ENCODE results near the gene GLUD1. TPM values are rescaled to one million over a fixed set of nuclear protein-coding genes. Genes with fewer than 3 reads are reported as not detected.
"Not testable (repeated sequence)": the region's sequence is repeated elsewhere in the genome, so short reads cannot be mapped to it uniquely, and the experiment has no call there.

The GLUD1 gene
- total RNA-seq, 1 experiment from 2014 or later = 101 TPM

DNA sequence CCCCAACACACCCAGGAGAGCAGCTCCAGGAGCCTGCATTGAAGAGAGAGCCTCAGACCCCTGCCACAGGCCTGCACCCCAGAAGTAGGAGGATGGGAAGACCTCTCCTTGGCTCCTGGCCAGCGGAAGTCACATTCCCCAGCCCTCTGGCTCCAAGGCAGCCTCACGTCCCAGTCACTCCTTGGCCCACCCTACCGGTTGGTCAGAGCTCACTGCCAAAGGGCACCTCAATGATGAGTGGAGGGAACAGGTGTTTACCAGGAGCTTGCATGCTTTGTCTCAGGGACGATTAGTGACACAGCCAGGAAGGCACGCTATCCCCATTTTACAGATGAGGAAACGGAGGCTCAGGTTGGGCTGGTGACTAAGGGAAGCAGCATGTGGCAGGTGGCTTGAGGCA lies 75.6 kb downstream of the GLUD1 start:
- H3K4ac ChIP-seq (ENCODE audit: low read depth, low read length); H2BK5ac ChIP-seq (ENCODE audit: insufficient read length, low read length); H3K79me2 ChIP-seq (ENCODE audit: insufficient read depth, low read length); H4K5ac ChIP-seq (ENCODE audit: insufficient read length, low read depth, low read length); H3K18ac ChIP-seq (ENCODE audit: insufficient read length, low read depth, low read length); H3K4me1 ChIP-seq (ENCODE audit: insufficient read depth, low read length); H3K27ac Mint-ChIP-seq; H3K14ac ChIP-seq (ENCODE audit: insufficient read depth, low read length); H3K4me3 Mint-ChIP-seq; H2BK120ac ChIP-seq (ENCODE audit: low read depth, low read length, poor library complexity, severe bottlenecking); H4K8ac ChIP-seq (replicated peaks; ENCODE audit: insufficient read length, low read depth, low read length); H3K23ac ChIP-seq (ENCODE audit: insufficient read length, low read depth, low read length); H2BK20ac ChIP-seq (ENCODE audit: low read depth, low read length, poor library complexity, severe bottlenecking); H3K4me2 ChIP-seq (ENCODE audit: insufficient read depth, insufficient read length, low read length); H3K27ac ChIP-seq (ENCODE audit: insufficient read length, low read depth, low read length); H3K4me1 Mint-ChIP-seq; H3K36me3 Mint-ChIP-seq (ENCODE audit: insufficient read depth in 1 of 3, low read depth in 3 of 3); H2BK15ac ChIP-seq (ENCODE audit: low read depth, low read length); DNase-seq; H4K20me1 ChIP-seq (ENCODE audit: control insufficient read depth, insufficient read depth, insufficient read length); H3K9ac ChIP-seq (ENCODE audit: extremely low read depth, insufficient read length, low read length); H3K79me1 ChIP-seq (ENCODE audit: insufficient read depth, low read depth, low read length, poor library complexity, severe bottlenecking); H3K27me3 Mint-ChIP-seq (ENCODE audit: low read depth); H2AK5ac ChIP-seq (ENCODE audit: insufficient read length, low read length); H3T11ph ChIP-seq (ENCODE audit: low read length); H3K23me2 ChIP-seq (ENCODE audit: insufficient read length, low read depth, low read length, poor library complexity, severe bottlenecking); H3K56ac ChIP-seq (ENCODE audit: insufficient read length, low read depth, low read length); H2AFZ ChIP-seq (ENCODE audit: low read length); H3K9me3 ChIP-seq (ENCODE audit: control insufficient read depth, low read depth, low read length); H4K91ac ChIP-seq (ENCODE audit: insufficient read length, low read depth, low read length); H3K9me3 Mint-ChIP-seq; H3K27me3 ChIP-seq (ENCODE audit: insufficient read depth, low read length); H2BK12ac ChIP-seq (ENCODE audit: insufficient read length, low read depth, low read length): not testable (repeated sequence)
- WGBS (ENCODE audit: extremely low coverage, insufficient read length, low lambda C conversion rate) = no CpG with 5 or more reads among the region's 6 CpGs

DNA sequence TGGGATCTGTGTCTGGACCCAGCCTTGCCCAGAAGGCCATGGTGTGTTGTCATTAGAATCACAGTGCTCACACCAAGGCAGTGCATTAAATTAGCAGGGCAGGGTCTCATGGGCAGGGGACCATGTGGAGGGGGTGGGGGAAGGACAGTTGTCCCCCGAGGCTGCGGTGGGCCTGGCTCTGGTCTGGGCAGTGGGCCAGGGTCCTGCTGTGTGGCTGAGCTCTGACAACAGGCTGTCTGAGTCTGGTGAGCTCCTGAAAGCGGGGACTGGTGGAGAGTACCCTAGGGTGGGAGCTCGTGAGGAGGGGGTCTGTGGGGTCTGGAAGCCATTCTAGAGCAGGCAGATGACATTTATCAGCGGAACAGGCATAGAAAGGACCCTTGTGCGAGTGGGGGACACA lies 76.5 kb downstream of the GLUD1 start:
- H3K18ac ChIP-seq (ENCODE audit: insufficient read length, low read depth, low read length); H3K9me3 Mint-ChIP-seq; H3K79me1 ChIP-seq (ENCODE audit: insufficient read depth, low read depth, low read length, poor library complexity, severe bottlenecking); H3K4me2 ChIP-seq (ENCODE audit: insufficient read depth, insufficient read length, low read length); H2BK20ac ChIP-seq (ENCODE audit: low read depth, low read length, poor library complexity, severe bottlenecking); H3K27me3 ChIP-seq (ENCODE audit: insufficient read depth, low read length); H4K5ac ChIP-seq (ENCODE audit: insufficient read length, low read depth, low read length); H4K20me1 ChIP-seq (ENCODE audit: control insufficient read depth, insufficient read depth, insufficient read length); H3K27ac Mint-ChIP-seq; H3K4ac ChIP-seq (ENCODE audit: low read depth, low read length); H2BK5ac ChIP-seq (ENCODE audit: insufficient read length, low read length); H3K56ac ChIP-seq (ENCODE audit: insufficient read length, low read depth, low read length); H3T11ph ChIP-seq (ENCODE audit: low read length); H2AK5ac ChIP-seq (ENCODE audit: insufficient read length, low read length); H2AFZ ChIP-seq (ENCODE audit: low read length); H3K79me2 ChIP-seq (ENCODE audit: insufficient read depth, low read length); H3K27ac ChIP-seq (ENCODE audit: insufficient read length, low read depth, low read length); H2BK12ac ChIP-seq (ENCODE audit: insufficient read length, low read depth, low read length); H3K4me1 Mint-ChIP-seq; H3K4me1 ChIP-seq (ENCODE audit: insufficient read depth, low read length); H2BK120ac ChIP-seq (ENCODE audit: low read depth, low read length, poor library complexity, severe bottlenecking); H3K14ac ChIP-seq (ENCODE audit: insufficient read depth, low read length); H3K23me2 ChIP-seq (ENCODE audit: insufficient read length, low read depth, low read length, poor library complexity, severe bottlenecking); H2BK15ac ChIP-seq (ENCODE audit: low read depth, low read length); H4K8ac ChIP-seq (replicated peaks; ENCODE audit: insufficient read length, low read depth, low read length); H3K36me3 Mint-ChIP-seq (ENCODE audit: insufficient read depth in 1 of 3, low read depth in 3 of 3); H3K9me3 ChIP-seq (ENCODE audit: control insufficient read depth, low read depth, low read length); H3K4me3 Mint-ChIP-seq; H3K9ac ChIP-seq (ENCODE audit: extremely low read depth, insufficient read length, low read length); H3K23ac ChIP-seq (ENCODE audit: insufficient read length, low read depth, low read length); DNase-seq; H4K91ac ChIP-seq (ENCODE audit: insufficient read length, low read depth, low read length); H3K27me3 Mint-ChIP-seq (ENCODE audit: low read depth): not testable (repeated sequence)
- no CpG with 5 or more reads among the region's 6 CpGs for WGBS (ENCODE audit: extremely low coverage, insufficient read length, low lambda C conversion rate)

Measured in H9 (cell line).